ENCODE results near the gene ARL15. TPM values are rescaled to one million over a fixed set of nuclear protein-coding genes. Genes with fewer than 3 reads are reported as not detected.

Gene ARL15
- total and polyA plus RNA-seq, 2 of the 8 experiments (the other 6 are each of a cell fraction or from before 2014, with no cell fraction given): 9.9 to 21.2 TPM

DNA sequence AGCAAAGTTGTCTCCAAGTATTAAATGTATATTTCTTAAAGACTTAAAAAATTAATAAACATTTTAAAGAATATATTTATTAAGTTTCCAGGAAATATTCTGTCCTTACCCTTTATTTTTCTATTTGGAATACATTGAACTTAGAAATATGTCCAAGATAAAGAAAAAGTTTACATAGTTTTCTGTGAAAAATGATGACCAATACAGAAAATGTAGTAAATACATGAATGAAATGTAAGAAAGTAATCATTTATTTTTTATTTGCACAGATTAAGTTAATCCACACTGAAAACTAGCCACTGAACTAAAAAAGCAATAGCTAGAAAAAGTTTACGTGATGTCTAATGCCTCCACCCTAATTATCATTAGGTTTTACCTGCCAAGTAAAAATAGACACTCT lies 273.2 kb downstream of the ARL15 start (continued):
- TF ChIP-seq RBBP5 (IDR thresholded peaks at IDR 0.05; ENCODE audit: borderline replicate concordance, low read depth, low read length): no peak
- TF ChIP-seq KDM5A (IDR thresholded peaks at IDR 0.05; ENCODE audit: low read length): no peak
- TF ChIP-seq CHD2 (IDR thresholded peaks at IDR 0.05; ENCODE audit: low read length): no peak
- no peak for TF ChIP-seq GABPA (IDR thresholded peaks at IDR 0.05; ENCODE audit: borderline replicate concordance, insufficient read depth, low read length)
- no peak for TF ChIP-seq RFX5 (IDR thresholded peaks at IDR 0.05; ENCODE audit: borderline replicate concordance, low read depth, low read length)
- no peak for TF ChIP-seq KDM4A (IDR thresholded peaks at IDR 0.05; ENCODE audit: low read depth, low read length, severe bottlenecking)
- TF ChIP-seq JUN (IDR thresholded peaks at IDR 0.05; ENCODE audit: low read depth, low read length): no peak
- no peak for TF ChIP-seq EP300 (IDR thresholded peaks at IDR 0.05; ENCODE audit: borderline replicate concordance in 1 of 2, low read depth in 2 of 2, low read length in 2 of 2)
- TF ChIP-seq TBP (IDR thresholded peaks at IDR 0.05; ENCODE audit: low read depth, low read length): no peak

Data from H1 (cell line).